GM10847 (cell line): ENCODE data around the gene CBX2.

Source experiments
- POLR2A ChIP-seq: IDR thresholded peaks from 2 replicates; pipeline ENCODE4 v1.6.1; 2011; ENCODE audit not compliant: insufficient read length; ENCODE audit errors: extremely low read depth

Gene CBX2

DNA sequence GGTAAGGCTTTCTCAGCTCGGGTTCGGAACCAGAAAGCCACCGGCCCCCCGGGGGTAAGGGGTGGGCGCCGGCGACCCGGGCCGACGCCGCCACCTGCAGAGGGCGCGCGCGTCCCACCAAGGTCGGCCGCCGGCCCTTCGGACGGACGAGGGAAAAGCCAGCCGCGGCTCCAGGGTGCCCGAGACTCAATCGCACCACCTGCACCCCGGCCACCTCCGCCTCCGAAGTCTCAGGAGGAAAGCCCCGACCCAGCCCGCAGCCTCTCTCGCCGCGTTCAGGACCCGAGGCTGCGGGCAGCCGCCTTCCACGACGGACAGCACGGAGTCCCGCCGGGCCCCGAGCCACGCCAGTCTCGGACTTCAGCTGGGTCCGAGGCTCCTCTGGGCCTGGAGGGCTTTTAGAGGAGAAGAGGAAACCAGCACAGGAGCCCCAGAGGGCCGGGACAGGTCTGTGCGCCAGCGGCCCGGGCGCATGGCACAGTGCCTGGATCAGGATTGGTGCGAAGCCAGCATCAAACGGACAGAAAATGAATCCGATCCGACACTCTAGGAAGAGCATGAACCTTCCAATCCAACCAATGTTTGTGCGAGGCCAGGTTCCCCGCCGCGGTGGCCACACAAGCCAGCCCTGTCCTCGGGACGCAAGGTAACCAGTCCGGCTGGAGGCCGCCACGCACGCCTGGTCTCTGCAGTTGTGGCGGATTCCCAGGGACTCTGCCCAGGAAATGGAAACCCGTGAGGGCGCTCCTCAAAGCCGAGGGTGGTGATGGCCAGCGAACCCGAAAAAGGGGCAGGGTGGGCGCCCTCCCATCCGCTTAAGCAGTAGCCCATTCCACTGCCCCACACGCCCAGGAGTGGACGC lies 12.2 kb downstream of the CBX2 start:
- no peak for TF ChIP-seq POLR2A

DNA sequence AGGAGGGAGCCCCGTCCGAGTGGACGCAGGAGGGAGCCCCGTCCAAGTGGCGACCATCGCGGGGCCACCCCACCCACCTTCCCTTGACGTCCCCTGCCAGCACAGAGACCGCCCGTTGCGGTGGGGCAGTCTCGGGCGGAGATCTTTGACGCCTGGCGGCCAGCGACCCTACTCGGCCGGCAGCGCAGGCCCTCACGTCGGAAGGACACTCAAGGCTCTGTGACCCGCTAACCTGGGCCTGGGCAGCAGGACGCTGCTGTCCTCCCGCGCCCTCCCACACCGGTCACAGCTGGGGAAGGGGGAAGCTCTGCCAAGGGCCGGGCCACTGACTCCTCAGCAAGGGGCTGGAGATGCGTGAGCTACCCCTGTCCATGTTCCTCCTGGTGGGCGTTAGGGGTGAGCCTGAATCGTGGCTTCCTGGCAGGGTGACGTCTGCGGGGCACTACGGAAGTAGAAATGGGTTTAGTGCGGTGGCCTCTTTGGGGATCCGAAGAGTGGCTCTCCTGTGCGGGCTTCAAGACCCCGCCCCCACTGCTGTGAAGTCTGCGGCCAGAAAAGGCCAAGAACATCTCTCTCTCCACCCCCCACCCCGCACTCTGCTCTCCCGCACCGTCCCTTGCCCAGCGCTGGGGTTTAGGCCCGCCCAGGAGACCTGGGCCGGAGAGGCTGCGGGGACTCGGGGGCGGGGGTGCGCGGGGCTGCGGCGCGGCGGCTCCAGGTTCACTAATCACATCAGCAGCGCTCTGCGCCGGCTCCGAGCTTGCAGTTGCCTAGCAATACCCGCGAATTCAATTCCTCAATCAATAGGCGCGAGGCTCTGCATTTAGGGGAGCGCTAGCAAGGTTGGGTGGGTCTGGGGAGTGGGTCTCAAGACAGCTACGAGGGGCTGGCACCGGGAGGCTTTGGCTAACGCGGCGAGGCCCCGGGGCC lies 13.1 kb downstream of the CBX2 start:
- TF ChIP-seq POLR2A, result no peak

DNA sequence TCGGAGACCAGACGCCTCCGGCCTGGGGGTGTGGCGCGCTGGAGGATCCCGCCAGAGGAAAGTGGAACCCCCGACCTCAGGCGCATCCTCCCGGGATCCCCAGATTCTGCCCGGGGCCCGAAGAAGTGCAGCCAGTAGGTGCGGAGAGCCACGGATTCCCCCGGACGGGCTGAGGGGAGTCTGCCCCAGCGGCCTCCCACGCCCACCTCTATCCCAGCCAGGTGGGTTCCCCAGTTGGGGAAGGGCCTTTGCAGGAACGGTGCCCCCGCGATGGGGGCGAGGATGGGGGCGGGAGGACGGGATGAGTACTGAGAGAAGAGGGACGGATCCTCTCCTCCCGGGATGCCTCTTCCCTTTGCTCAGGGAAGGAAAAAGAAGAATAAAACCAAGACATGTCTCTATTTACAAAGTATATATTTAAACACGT lies 13.8 kb downstream of the CBX2 start:
- TF ChIP-seq POLR2A, result no peak

DNA sequence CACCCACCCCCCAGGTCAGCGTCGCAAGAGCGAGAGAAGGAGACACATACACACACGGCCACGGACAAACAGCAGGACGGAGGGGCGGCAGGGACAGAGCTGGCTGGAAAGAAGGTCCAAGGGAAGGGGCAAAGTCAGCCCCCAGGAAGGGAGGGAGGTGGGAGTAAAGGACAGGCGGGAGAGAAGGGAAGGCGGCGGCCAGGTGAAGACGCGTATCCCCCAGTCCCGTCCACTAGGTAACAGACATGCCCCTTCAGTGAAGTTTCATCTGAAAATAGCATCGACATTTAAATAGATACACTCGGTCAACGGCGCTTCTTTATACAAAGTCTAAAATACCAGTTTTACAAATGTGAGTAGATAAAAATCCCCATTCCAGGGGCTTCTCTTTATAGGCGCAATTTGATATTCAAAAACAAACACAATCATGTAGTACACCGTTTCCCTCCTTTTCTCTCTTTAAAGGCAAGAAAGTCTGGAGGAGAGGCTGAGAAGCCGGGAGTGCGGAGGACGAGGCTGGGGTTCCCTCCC lies 14.5 kb downstream of the CBX2 start:
- no peak for TF ChIP-seq POLR2A

DNA sequence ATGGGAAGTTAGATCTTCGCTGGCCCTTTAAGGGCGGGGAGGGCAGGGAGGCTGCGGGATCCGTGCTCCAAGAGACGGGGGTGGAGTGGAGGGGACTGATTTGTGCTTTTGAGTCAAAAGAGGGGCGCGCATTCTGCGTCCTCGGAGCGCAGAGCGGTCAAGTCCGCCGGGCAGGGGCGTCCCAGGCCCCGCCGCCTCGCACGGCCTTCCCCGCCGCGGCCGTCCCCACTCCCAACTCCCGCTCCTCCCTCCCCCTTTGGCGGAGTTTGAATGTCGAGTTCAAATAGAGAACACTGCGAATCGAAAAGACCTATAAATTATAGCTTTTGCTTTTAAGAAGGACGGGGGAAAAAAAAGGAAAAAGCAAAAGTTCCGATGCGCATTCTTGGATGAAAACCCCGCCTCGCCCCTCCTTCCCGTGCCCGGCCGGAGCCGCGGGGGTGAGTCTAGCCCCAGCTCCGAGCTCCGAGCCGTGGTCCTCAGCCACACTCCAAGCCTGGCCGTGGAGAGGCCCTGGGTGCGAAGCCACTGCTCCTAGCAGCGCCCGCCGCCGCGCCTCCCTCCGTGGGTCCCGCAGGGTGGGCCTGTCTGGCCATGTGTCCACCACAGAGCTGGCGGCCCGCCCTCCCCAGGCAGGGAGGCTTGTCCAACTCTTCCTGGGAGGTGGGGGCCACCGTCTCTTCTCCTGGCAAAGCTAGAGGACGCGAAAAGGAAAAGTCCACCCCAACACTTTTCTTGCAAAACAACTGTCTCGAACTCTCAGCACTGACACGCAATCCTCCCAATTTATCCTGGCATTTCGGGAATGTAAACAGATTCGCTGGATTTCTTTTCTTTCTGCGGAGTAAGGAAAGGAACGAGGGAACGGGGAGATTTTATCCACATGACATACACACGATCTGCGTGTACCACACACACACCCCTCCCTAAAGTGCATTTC lies 15.3 kb downstream of the CBX2 start:
- no peak for TF ChIP-seq POLR2A

DNA sequence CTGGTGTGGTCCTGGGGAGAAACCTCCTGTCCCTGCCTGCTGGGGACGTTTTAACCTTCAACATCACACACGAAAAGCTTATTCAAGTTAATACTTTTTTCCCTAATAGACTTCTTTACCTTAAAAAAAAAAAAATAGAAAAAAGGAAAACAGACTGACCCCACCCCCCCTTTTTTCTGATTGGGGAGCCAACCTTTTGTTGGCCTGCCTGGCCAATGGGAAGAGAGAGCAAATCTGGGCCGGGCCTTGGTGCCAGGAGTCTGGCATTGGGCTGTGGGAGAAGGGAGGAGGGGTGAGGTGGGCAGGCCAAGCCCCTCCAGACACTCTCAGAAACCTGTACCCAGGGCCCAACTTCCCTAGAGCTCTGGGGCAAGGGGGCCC lies 16.0 kb downstream of the CBX2 start:
- TF ChIP-seq POLR2A, result no peak

DNA sequence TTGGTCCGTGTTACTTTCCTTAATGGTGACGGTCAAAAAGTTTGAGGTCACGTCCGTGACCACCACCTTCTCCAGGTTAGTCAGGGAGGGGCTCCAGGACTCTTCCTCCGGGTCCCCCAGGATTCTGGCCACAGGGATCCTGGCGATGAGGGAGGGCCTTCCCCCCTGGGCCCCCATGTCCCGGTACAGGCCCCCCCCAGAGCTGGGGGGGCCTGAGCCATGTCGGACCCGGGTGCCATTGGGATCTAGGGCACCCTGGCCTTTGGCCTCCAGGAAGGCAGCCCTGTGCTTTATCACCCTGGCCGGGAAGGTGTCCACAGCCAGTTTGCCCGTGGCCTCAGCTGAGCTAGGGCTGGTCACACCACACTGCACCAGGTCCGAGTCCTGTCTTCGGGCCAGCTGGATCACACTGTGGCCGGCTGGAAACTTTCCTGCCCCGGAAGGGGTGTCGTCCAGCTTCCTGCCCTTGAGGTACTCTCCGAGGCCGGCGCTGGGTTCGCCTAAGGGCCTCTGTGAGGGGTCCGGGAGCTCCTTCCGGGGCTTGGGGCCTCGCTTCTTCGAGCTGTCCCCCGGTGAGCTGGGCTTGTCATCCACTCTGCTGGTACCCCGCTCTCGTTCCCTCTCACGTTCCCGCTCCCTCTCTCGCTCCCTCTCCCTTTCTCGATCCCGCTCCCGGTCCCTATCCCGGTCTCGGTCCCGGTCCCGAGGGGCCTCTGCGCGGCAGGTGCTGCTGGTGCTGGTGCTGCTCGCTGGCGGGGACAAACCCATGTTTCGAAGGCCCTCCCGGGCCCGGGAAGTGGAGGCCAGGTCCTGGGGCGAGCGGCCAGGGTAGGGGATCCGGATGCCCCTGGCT lies 16.9 kb downstream of the CBX2 start:
- no peak for TF ChIP-seq POLR2A

DNA sequence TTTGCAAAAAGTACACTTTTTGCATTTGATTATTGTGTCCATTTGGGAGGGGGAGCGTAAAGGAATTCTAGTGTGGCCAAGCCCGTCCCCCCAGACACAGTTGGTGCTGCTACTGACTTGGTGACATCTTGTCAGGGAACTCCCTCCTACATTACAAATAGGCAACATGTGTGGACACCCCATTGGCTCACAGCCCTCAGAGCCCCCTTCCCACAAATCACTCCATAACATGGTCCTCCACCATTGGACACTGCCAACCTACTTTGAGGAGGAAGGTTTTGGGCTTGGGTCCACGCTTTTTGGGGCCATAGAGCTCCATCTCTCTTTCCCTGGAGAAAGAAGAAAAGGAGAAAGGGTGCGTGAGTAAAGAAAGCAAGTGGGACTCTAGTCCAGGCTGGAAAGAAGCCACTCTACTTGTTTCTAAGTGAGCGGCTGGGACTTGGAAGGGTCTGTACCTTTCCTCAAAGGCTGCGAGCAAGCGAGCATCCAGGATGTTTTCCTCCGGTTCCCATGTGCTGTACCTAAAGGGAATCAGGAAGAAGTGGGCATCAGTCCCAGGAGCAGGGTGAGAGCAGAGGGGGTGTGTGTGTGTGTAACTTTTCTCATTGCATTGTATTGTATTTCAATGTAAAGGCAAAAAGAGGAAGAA lies 18.0 kb downstream of the CBX2 start:
- no peak for TF ChIP-seq POLR2A

DNA sequence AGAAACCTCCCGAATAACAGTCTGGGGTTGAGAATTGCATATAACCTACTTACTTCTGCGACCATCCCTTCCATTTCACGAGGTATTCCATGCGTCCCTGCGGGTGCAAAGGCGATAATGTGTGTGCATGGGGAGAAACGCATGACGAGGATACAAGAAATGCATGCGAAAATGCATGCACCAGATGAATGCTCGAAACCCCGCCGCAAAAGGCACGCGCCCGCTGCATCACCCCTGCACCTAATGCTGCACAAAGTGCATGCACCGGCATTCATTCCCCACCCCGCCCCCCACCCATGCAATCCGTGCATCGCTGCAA lies 18.5 kb downstream of the CBX2 start:
- no peak for TF ChIP-seq POLR2A

DNA sequence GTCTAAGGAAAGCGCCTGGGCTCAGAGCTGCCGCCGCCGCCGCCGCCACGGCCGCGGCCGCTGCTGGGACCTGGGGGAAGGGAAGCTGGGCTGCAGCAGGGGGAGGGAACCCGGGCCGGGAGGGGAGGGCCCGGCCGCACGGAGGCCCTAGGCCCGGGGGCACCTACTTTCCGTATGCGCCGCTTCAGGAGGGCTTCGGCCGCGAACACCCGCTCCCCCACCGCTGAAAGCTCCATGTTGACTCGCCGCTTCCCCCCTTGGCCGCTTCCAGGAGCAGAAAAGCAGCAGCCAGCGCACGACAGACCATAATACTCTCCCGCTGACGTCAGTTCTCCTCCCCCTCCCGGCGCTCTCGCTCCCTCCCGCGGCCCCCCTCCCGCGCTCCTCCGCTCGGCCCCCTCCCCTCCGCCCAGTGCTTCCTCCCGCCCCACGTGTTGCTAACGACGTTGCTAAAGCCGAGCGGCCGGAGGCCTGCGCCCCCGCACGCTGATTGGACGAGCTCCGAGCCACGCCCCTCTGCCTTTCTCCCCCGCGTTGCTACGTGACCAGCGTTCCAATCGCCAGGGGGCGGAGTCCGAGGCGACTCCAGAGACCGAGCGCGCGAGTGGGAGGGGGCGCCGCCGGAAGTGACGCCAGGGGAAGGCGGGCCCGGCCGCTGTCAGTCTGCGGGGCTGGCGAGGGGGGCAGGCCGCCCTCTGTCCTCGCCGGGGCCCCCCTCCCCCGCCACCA lies 19.0 kb downstream of the CBX2 start, which contains the start of gene CBX8:
Gene CBX8 (minus strand): TSS at position 315 of the 729 bp plus-strand sequence. CDS start 79 bp downstream, at position 236.
- TF ChIP-seq POLR2A, result peak; percentile 38

DNA sequence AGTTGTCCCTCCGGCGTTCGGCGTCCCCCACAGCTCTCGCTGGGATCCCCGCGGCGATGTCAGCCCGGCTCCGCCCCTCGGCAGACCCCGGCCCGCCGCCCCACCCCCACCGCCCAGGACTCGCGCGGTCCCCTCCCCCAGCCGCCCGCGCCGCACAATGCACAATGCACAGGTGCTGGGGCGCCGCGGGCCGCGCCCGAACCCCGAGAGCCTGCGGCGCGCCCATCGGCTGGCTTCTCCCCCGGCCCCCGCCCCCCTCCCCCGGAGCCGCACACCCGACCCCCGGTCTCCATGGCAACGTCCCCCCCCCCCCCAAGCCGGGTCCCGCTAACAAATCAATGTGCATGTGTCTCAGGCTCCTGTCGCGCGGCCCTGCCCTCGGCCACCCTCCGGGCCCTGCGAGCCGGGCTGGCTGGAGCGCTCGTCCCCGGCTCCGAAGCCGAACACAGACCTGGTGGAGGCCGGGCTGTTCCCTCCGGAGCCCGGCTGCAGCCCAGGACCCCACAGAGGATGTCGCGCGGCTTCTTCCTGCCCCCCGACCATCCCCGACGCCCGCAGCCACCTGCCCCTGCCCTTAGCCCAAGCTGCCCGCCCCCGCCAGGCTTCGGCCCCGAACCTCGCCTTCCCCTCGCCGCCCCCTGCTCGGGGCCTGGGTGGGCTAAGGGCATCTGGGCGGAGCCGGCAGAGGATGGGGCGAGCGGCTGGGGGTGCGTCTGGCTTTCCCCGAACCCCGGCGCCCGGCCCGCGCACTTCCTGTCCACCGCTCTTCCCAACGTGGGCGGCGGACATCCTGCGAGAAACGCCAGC lies 19.7 kb downstream of the CBX2 start:
- TF ChIP-seq POLR2A, result no peak
